ENCODE results near the gene NHS.

DNA sequence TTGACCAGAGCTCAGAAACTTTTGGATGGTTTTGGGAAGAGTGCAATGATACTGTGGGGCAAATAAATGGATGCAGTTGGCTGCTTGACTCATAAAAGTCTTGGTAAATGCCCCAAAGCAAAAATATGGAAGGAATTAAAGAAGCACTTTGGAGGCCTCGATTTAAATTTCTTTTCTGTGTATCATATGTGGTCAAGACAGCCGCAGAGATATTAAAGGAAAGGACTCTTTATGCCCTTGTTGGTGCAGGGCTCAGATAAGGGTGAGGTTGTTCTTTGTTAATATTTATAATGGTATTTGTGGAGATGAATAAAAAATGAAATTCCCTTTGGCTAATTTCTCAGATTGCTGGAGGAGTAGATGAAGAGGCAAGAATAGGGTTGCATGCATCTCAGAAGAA is 90.2 kb downstream of the NHS start:
- TF ChIP-seq, protein P1, sequence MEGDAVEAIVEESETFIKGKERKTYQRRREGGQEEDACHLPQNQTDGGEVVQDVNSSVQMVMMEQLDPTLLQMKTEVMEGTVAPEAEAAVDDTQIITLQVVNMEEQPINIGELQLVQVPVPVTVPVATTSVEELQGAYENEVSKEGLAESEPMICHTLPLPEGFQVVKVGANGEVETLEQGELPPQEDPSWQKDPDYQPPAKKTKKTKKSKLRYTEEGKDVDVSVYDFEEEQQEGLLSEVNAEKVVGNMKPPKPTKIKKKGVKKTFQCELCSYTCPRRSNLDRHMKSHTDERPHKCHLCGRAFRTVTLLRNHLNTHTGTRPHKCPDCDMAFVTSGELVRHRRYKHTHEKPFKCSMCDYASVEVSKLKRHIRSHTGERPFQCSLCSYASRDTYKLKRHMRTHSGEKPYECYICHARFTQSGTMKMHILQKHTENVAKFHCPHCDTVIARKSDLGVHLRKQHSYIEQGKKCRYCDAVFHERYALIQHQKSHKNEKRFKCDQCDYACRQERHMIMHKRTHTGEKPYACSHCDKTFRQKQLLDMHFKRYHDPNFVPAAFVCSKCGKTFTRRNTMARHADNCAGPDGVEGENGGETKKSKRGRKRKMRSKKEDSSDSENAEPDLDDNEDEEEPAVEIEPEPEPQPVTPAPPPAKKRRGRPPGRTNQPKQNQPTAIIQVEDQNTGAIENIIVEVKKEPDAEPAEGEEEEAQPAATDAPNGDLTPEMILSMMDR (IDR thresholded peaks at IDR 0.05): no peak
- no peak for TF ChIP-seq POLR2A (IDR thresholded peaks at IDR 0.05)

Measured in vagina (tissue), 2 donors.